GM23338 (cell line): ENCODE measurements around the gene USP6. TPM values are rescaled to one million over a fixed set of nuclear protein-coding genes. Genes with fewer than 3 reads are reported as not detected.

Experiments
- ATAC-seq: fragments of 200-7000 bp; cut with Tn5 transposase; 3 replicates; pipeline ENCODE4 v1.9.1; 2020
- DNase-seq: peaks from one replicate; pipeline ENCODE4 v3.0.0-alpha.2; 2015; ENCODE audit warnings: low spot score
- H2AFZ ChIP-seq: fragments of 200-600 bp; sonication (generic); 2 replicates; pipeline ENCODE4 v1.8.0; 2016; ENCODE audit warnings: antibody characterized with exemption, mild to moderate bottlenecking, moderate library complexity
- H3F3A ChIP-seq: fragments of 200-600 bp; sonication (generic); replicated peaks from 2 replicates; pipeline ENCODE4 v1.8.0; 2017; ENCODE audit warnings: antibody characterized with exemption, mixed run types, low read depth
- H3K27ac ChIP-seq: fragments of 200-600 bp; sonication (generic); 2 replicates; pipeline ENCODE4 v1.6.1; 2016; ENCODE audit warnings: low read depth
- H3K27me3 ChIP-seq: fragments of 200-600 bp; sonication (generic); 2 replicates; pipeline ENCODE4 v1.8.0; 2016; ENCODE audit warnings: mild to moderate bottlenecking, mixed run types, moderate library complexity; ENCODE audit not compliant: insufficient read depth
- H3K36me3 ChIP-seq: fragments of 200-600 bp; sonication (generic); 2 replicates; pipeline ENCODE4 v1.8.0; 2016; ENCODE audit warnings: mild to moderate bottlenecking; ENCODE audit not compliant: insufficient read depth
- H3K4me1 ChIP-seq: fragments of 200-600 bp; sonication (generic); 2 replicates; pipeline ENCODE4 v1.8.0; 2016; ENCODE audit warnings: mild to moderate bottlenecking, moderate library complexity; ENCODE audit not compliant: insufficient read depth
- H3K4me2 ChIP-seq: fragments of 200-600 bp; sonication (generic); 2 replicates; pipeline ENCODE4 v1.7.1; 2017; ENCODE audit warnings: mixed run types
- H3K4me3 ChIP-seq: fragments of 200-600 bp; sonication (generic); 2 replicates; pipeline ENCODE4 v1.6.1; 2016; ENCODE audit warnings: mixed run types
- H3K79me2 ChIP-seq: fragments of 200-600 bp; sonication (generic); replicated peaks from 2 replicates; pipeline ENCODE4 v1.8.0; 2017; ENCODE audit warnings: mild to moderate bottlenecking; ENCODE audit not compliant: insufficient read depth
- H3K9me2 ChIP-seq: fragments of 200-600 bp; sonication (generic); 2 replicates; pipeline ENCODE4 v1.8.0; 2017; ENCODE audit not compliant: insufficient read depth
- H4K20me1 ChIP-seq: fragments of 200-600 bp; sonication (generic); replicated peaks from 2 replicates; pipeline ENCODE4 v1.8.0; 2017; ENCODE audit warnings: mild to moderate bottlenecking; ENCODE audit not compliant: insufficient read depth
- H3K27ac Mint-ChIP-seq: 2 replicates; pipeline ENCODE4 v1.8.0; 2020; ENCODE audit warnings: inconsistent platforms, mild to moderate bottlenecking, moderate library complexity, mixed read lengths
- H3K27me3 Mint-ChIP-seq: 3 replicates; pipeline ENCODE4 v1.8.0; 2022; ENCODE audit warnings: low read depth, mild to moderate bottlenecking, moderate library complexity, mixed read lengths, inconsistent platforms; ENCODE audit not compliant: insufficient read depth, poor library complexity
- H3K36me3 Mint-ChIP-seq: 3 replicates; pipeline ENCODE4 v1.8.0; 2021; ENCODE audit warnings: low read depth, mild to moderate bottlenecking, inconsistent platforms, moderate library complexity, mixed read lengths
- H3K4me1 Mint-ChIP-seq: 3 replicates; pipeline ENCODE4 v1.8.0; 2020; ENCODE audit warnings: mild to moderate bottlenecking, inconsistent platforms, mixed read lengths
- H3K4me3 Mint-ChIP-seq: 3 replicates; pipeline ENCODE4 v1.8.0; 2021; ENCODE audit warnings: moderate library complexity, mild to moderate bottlenecking, inconsistent platforms, mixed read lengths
- H3K9me3 Mint-ChIP-seq: 3 replicates; pipeline ENCODE4 v1.8.0; 2020; ENCODE audit warnings: moderate library complexity, mild to moderate bottlenecking, inconsistent platforms, mixed read lengths
- CREB1 ChIP-seq: fragments of 250-450 bp; sonication (Bioruptor Pico); IDR thresholded peaks from 2 replicates; pipeline ENCODE4 v1.5.0; 2020; ENCODE audit warnings: low read depth, mild to moderate bottlenecking, moderate library complexity
- JUNB ChIP-seq: IDR thresholded peaks from one replicate; pipeline ENCODE4 v1.6.1; 2016; ENCODE audit warnings: antibody characterized with exemption; ENCODE audit not compliant: unreplicated experiment
- POLR2AphosphoS5 ChIP-seq: IDR thresholded peaks from 2 replicates; pipeline ENCODE4 v1.6.1; 2016; ENCODE audit warnings: antibody characterized with exemption, low read depth
- STAT1 ChIP-seq: IDR thresholded peaks from one replicate; pipeline ENCODE4 v1.6.1; 2016; ENCODE audit warnings: antibody characterized with exemption; ENCODE audit not compliant: unreplicated experiment
- ZNF331 ChIP-seq: fragments of 250-450 bp; sonication (Bioruptor Pico); IDR thresholded peaks from 2 replicates; pipeline ENCODE4 v1.5.0; 2020; ENCODE audit warnings: low read depth, mild to moderate bottlenecking, moderate library complexity
- polyA plus RNA-seq: library from polyadenylated mRNA; unstranded; fragments of >200 nt; fragmentation: Nextera tagmentation; extraction: Ambion mirVana; gene quantifications from 2 replicates; pipeline ENCODE4 v1.2.1, GENCODE V29; 2016
- total RNA-seq: library from RNA; depleted of rRNA; stranded (reverse); fragments of >200 nt; shearing (Covaris generic); gene quantifications from 2 replicates; pipeline ENCODE4 v1.2.3, GENCODE V29; 2014
- TF ChIP-seq, protein P1 (sequence below), 2 experiments: fragments of 200-600 bp in 1 of 2; sonication (generic) in 1 of 2; conservative IDR thresholded peaks; 2 replicates each; pipeline versions ENCODE4 v1.5.1 to v1.6.1; 2016 to 2017; ENCODE audit warnings: antibody characterized with exemption in 2 of 2, low read depth in 2 of 2, mild to moderate bottlenecking in 2 of 2, moderate library complexity in 1 of 2
- TF ChIP-seq, protein P2 (sequence below): IDR thresholded peaks from 2 replicates; pipeline ENCODE4 v1.6.1; 2016; ENCODE audit warnings: antibody characterized with exemption
- TF ChIP-seq, protein P3 (sequence below): fragments of 250-450 bp; sonication (Bioruptor Pico); IDR thresholded peaks from 2 replicates; pipeline ENCODE4 v1.5.0; 2020; ENCODE audit warnings: mild to moderate bottlenecking, moderate library complexity

Gene USP6
- total and polyA plus RNA-seq, 2 experiments from 2014 or later = 0.94 to 1.3 TPM

DNA sequence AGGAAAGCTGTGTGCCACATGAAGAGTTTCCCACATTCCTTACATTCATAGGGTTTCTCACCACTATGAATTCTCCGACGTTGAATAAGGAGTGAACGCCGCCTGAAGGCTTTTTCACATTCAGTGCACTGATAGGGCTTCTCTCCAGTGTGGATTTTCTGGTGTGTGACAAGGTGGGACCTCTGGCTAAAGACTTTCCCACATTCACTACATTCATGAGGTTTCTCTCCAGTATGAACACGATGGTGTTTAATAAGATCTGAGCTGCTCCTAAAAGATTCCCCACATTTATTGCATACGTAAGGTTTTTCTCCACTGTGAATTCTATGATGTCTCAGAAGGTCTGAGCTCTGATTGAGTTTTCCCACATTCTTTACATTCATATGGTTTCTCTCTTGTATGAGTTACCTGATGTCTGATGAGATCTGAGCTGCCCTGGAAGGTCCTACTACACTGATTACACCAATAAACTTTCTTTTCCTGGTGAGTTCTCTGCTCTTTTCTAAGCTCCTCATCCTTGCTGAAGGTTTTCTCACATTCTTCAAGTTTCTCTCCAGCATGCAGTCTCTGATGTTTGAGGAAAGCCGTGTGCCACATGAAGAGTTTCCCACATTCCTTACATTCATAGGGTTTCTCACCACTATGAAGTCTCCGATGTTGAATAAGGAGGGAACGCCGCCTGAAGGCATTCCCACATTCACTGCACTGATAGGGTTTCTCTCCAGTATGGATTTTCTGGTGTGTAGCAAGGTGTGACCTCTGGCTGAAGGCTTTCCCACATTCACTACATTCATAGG is 65.9 kb downstream of the USP6 start:
- TF ChIP-seq JUNB = no peak
- no peak for TF ChIP-seq STAT1
- no peak for TF ChIP-seq CREB1 (CRISPR knock-in tag)
- no peak for TF ChIP-seq ZNF331
- TF ChIP-seq, protein P1, sequence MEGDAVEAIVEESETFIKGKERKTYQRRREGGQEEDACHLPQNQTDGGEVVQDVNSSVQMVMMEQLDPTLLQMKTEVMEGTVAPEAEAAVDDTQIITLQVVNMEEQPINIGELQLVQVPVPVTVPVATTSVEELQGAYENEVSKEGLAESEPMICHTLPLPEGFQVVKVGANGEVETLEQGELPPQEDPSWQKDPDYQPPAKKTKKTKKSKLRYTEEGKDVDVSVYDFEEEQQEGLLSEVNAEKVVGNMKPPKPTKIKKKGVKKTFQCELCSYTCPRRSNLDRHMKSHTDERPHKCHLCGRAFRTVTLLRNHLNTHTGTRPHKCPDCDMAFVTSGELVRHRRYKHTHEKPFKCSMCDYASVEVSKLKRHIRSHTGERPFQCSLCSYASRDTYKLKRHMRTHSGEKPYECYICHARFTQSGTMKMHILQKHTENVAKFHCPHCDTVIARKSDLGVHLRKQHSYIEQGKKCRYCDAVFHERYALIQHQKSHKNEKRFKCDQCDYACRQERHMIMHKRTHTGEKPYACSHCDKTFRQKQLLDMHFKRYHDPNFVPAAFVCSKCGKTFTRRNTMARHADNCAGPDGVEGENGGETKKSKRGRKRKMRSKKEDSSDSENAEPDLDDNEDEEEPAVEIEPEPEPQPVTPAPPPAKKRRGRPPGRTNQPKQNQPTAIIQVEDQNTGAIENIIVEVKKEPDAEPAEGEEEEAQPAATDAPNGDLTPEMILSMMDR (conservative IDR thresholded peaks at IDR 0.05; ENCODE audit: low read depth in 2 of 2) = no peak
- TF ChIP-seq, protein P2, sequence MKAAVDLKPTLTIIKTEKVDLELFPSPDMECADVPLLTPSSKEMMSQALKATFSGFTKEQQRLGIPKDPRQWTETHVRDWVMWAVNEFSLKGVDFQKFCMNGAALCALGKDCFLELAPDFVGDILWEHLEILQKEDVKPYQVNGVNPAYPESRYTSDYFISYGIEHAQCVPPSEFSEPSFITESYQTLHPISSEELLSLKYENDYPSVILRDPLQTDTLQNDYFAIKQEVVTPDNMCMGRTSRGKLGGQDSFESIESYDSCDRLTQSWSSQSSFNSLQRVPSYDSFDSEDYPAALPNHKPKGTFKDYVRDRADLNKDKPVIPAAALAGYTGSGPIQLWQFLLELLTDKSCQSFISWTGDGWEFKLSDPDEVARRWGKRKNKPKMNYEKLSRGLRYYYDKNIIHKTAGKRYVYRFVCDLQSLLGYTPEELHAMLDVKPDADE = no peak
- TF ChIP-seq, protein P3, sequence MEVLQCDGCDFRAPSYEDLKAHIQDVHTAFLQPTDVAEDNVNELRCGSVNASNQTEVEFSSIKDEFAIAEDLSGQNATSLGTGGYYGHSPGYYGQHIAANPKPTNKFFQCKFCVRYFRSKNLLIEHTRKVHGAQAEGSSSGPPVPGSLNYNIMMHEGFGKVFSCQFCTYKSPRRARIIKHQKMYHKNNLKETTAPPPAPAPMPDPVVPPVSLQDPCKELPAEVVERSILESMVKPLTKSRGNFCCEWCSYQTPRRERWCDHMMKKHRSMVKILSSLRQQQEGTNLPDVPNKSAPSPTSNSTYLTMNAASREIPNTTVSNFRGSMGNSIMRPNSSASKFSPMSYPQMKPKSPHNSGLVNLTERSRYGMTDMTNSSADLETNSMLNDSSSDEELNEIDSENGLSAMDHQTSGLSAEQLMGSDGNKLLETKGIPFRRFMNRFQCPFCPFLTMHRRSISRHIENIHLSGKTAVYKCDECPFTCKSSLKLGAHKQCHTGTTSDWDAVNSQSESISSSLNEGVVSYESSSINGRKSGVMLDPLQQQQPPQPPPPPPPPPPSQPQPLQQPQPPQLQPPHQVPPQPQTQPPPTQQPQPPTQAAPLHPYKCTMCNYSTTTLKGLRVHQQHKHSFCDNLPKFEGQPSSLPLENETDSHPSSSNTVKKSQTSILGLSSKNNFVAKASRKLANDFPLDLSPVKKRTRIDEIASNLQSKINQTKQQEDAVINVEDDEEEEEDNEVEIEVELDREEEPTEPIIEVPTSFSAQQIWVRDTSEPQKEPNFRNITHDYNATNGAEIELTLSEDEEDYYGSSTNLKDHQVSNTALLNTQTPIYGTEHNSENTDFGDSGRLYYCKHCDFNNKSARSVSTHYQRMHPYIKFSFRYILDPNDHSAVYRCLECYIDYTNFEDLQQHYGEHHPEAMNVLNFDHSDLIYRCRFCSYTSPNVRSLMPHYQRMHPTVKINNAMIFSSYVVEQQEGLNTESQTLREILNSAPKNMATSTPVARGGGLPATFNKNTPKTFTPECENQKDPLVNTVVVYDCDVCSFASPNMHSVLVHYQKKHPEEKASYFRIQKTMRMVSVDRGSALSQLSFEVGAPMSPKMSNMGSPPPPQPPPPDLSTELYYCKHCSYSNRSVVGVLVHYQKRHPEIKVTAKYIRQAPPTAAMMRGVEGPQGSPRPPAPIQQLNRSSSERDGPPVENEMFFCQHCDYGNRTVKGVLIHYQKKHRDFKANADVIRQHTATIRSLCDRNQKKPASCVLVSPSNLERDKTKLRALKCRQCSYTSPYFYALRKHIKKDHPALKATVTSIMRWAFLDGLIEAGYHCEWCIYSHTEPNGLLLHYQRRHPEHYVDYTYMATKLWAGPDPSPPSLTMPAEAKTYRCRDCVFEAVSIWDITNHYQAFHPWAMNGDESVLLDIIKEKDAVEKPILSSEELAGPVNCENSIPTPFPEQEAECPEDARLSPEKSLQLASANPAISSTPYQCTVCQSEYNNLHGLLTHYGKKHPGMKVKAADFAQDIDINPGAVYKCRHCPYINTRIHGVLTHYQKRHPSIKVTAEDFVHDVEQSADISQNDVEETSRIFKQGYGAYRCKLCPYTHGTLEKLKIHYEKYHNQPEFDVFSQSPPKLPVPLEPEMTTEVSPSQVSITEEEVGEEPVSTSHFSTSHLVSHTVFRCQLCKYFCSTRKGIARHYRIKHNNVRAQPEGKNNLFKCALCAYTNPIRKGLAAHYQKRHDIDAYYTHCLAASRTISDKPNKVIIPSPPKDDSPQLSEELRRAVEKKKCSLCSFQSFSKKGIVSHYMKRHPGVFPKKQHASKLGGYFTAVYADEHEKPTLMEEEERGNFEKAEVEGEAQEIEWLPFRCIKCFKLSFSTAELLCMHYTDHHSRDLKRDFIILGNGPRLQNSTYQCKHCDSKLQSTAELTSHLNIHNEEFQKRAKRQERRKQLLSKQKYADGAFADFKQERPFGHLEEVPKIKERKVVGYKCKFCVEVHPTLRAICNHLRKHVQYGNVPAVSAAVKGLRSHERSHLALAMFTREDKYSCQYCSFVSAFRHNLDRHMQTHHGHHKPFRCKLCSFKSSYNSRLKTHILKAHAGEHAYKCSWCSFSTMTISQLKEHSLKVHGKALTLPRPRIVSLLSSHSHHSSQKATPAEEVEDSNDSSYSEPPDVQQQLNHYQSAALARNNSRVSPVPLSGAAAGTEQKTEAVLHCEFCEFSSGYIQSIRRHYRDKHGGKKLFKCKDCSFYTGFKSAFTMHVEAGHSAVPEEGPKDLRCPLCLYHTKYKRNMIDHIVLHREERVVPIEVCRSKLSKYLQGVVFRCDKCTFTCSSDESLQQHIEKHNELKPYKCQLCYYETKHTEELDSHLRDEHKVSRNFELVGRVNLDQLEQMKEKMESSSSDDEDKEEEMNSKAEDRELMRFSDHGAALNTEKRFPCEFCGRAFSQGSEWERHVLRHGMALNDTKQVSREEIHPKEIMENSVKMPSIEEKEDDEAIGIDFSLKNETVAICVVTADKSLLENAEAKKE (CRISPR knock-in tag) = no peak
- no peak; the same call in 1 of the 2 replicates for TF ChIP-seq POLR2AphosphoS5
- DNase-seq = no peak
- peak overlapping the region; percentile 6; the same call in 2 of the 3 replicates for H3K4me3 Mint-ChIP-seq

More for the DNA sequence above, 65.9 kb downstream of the USP6 start:
- peaks cover 65% of the 10 kb centered on the region for H3K36me3 ChIP-seq
- Mint-ChIP-seq H3K4me1 (no peaks in the 10 kb centered on the region), H3K27ac (no peak overlapping the region), H3K36me3 (peaks cover 98% of the 10 kb centered on the region), H3K9me3 (peaks cover 100% of the 10 kb centered on the region), H3K27me3 (peaks cover 39% of the 10 kb centered on the region)
- H2AFZ ChIP-seq = no peak overlapping the region
- no peaks in the 10 kb centered on the region for H3K9me2 ChIP-seq
- H3F3A ChIP-seq = peaks cover 36% of the 10 kb centered on the region
- H3K27ac ChIP-seq = no peak overlapping the region
- H3K4me2 ChIP-seq = no peak overlapping the region
- H3K79me2 ChIP-seq = no peaks in the 10 kb centered on the region
- H3K4me3 ChIP-seq = peak overlapping the region; percentile 35; the same call in 1 of the 2 replicates
- H4K20me1 ChIP-seq = no peaks in the 10 kb centered on the region
- peaks cover 5% of the 10 kb centered on the region; the same call in 1 of the 2 replicates for H3K27me3 ChIP-seq
- ATAC-seq = no peak
- no peaks in the 10 kb centered on the region for H3K4me1 ChIP-seq
